ENCODE results near the gene TMEM214. TPM values are rescaled to one million over a fixed set of nuclear protein-coding genes. Genes with fewer than 3 reads are reported as not detected.
"Not testable (repeated sequence)": the region's sequence is repeated elsewhere in the genome, so short reads cannot be mapped to it uniquely, and the experiment has no call there.

TMEM214 gene
- total RNA-seq, 2 experiments from 2014 or later, result 50.6 to 54.3 TPM

GRCh38 chr2:27060323-27060722, 27.6 kb downstream of the TMEM214 start:
- H3K9me3 Mint-ChIP-seq, result no peaks in the 10 kb centered on the region
- H3K27ac Mint-ChIP-seq, result no peak overlapping the region
- H3K36me3 Mint-ChIP-seq, result peaks cover 14% of the 10 kb centered on the region
- no peak overlapping the region for H3K4me3 Mint-ChIP-seq
- DNase-seq, result no peak
- H3K27me3 Mint-ChIP-seq, result no peaks in the 10 kb centered on the region
- H3K4me1 Mint-ChIP-seq, result peaks cover 8% of the 10 kb centered on the region

GRCh38 chr2:27065128-27065527, 32.4 kb downstream of the TMEM214 start:
- no peak overlapping the region for H3K27ac Mint-ChIP-seq
- H3K36me3 Mint-ChIP-seq, result peaks cover 47% of the 10 kb centered on the region
- no peaks in the 10 kb centered on the region for H3K9me3 Mint-ChIP-seq
- no peak for DNase-seq
- peaks cover 34% of the 10 kb centered on the region for H3K4me1 Mint-ChIP-seq
- H3K27me3 Mint-ChIP-seq, result no peaks in the 10 kb centered on the region
- H3K4me3 Mint-ChIP-seq, result no peak overlapping the region

GRCh38 chr2:27067385-27067784, 34.6 kb downstream of the TMEM214 start:
- no peaks in the 10 kb centered on the region for H3K9me3 Mint-ChIP-seq
- no peaks in the 10 kb centered on the region for H3K27me3 Mint-ChIP-seq
- no peak overlapping the region for H3K27ac Mint-ChIP-seq
- DNase-seq, result no peak
- H3K4me3 Mint-ChIP-seq, result no peak overlapping the region
- peaks cover 41% of the 10 kb centered on the region for H3K4me1 Mint-ChIP-seq
- H3K36me3 Mint-ChIP-seq, result peaks cover 53% of the 10 kb centered on the region

- peaks cover 42% of the 10 kb centered on the region for H3K36me3 Mint-ChIP-seq
- peak overlapping the region; percentile 97 for H3K4me3 Mint-ChIP-seq
- H3K9me3 Mint-ChIP-seq, result no peaks in the 10 kb centered on the region
- peak overlapping the region; percentile 79 for H3K27ac Mint-ChIP-seq
- no peak for DNase-seq
- H3K27me3 Mint-ChIP-seq, result no peaks in the 10 kb centered on the region
- peaks cover 50% of the 10 kb centered on the region for H3K4me1 Mint-ChIP-seq
Observed at GRCh38 chr2:27069436-27069835, 36.7 kb downstream of the TMEM214 start.

- H3K4me3 Mint-ChIP-seq, result peak overlapping the region; percentile 97
Observed at GRCh38 chr2:27069961-27070618, 37.3 kb downstream of the TMEM214 start.

GRCh38 chr2:27070653-27071276, 38.0 kb downstream of the TMEM214 start:
- Mint-ChIP-seq H3K27ac (peak overlapping the region; percentile 93), H3K4me1 (peaks cover 59% of the 10 kb centered on the region)

More at GRCh38 chr2:27069961-27070618, 37.3 kb downstream of the TMEM214 start:
- no peak for DNase-seq
- peaks cover 56% of the 10 kb centered on the region for H3K4me1 Mint-ChIP-seq
- no peaks in the 10 kb centered on the region for H3K27me3 Mint-ChIP-seq
- no peaks in the 10 kb centered on the region for H3K9me3 Mint-ChIP-seq
- peak overlapping the region; percentile 93 for H3K27ac Mint-ChIP-seq
- H3K36me3 Mint-ChIP-seq, result peaks cover 41% of the 10 kb centered on the region

GRCh38 chr2:27071277-27071989, 38.7 kb downstream of the TMEM214 start, which contains the start of gene OST4:
Gene OST4, minus strand, starts transcription at chr2:27071654.
- peak within 1 kb of the TSS; percentile 93 for H3K27ac Mint-ChIP-seq
- peak within 1 kb of the TSS; percentile 97 for H3K4me3 Mint-ChIP-seq
- peaks cover 58% of the 10 kb centered on the region for H3K4me1 Mint-ChIP-seq
- no peaks in the 10 kb centered on the region for H3K27me3 Mint-ChIP-seq
- H3K36me3 Mint-ChIP-seq, result peaks cover 33% of the 10 kb centered on the region
- DNase-seq, result peak; percentile 93
- H3K9me3 Mint-ChIP-seq, result no peaks in the 10 kb centered on the region

More at GRCh38 chr2:27070653-27071276, 38.0 kb downstream of the TMEM214 start:
- DNase-seq, result no peak
- Mint-ChIP-seq H3K9me3 (no peaks in the 10 kb centered on the region), H3K27me3 (no peaks in the 10 kb centered on the region), H3K4me3 (peak overlapping the region; percentile 97), H3K36me3 (peaks cover 37% of the 10 kb centered on the region)

GRCh38 chr2:27071990-27072830, 39.4 kb downstream of the TMEM214 start:
- no peaks in the 10 kb centered on the region for H3K27me3 Mint-ChIP-seq
- H3K9me3 Mint-ChIP-seq, result no peaks in the 10 kb centered on the region
- H3K4me3 Mint-ChIP-seq, result peak overlapping the region; percentile 85
- H3K36me3 Mint-ChIP-seq, result peaks cover 32% of the 10 kb centered on the region
- peaks cover 58% of the 10 kb centered on the region for H3K4me1 Mint-ChIP-seq
- H3K27ac Mint-ChIP-seq, result peak overlapping the region; percentile 89
- peak; percentile 52 for DNase-seq

- H3K4me1 Mint-ChIP-seq, result peaks cover 55% of the 10 kb centered on the region
- H3K27ac Mint-ChIP-seq, result peak overlapping the region; percentile 89
- H3K9me3 Mint-ChIP-seq, result no peaks in the 10 kb centered on the region
- peak overlapping the region; percentile 85 for H3K4me3 Mint-ChIP-seq
- no peaks in the 10 kb centered on the region for H3K27me3 Mint-ChIP-seq
- H3K36me3 Mint-ChIP-seq, result peaks cover 27% of the 10 kb centered on the region
- DNase-seq, result no peak
Observed at GRCh38 chr2:27072920-27073319, 40.2 kb downstream of the TMEM214 start.

GRCh38 chr2:27073782-27074181, 41.0 kb downstream of the TMEM214 start:
- DNase-seq, result no peak
- Mint-ChIP-seq H3K9me3 (no peaks in the 10 kb centered on the region), H3K36me3 (peaks cover 21% of the 10 kb centered on the region), H3K27me3 (no peaks in the 10 kb centered on the region), H3K27ac (peak overlapping the region; percentile 46), H3K4me3 (peak overlapping the region; percentile 11), H3K4me1 (peaks cover 51% of the 10 kb centered on the region)

GRCh38 chr2:27074738-27075565, 42.2 kb downstream of the TMEM214 start:
- H3K36me3 Mint-ChIP-seq, result peaks cover 9% of the 10 kb centered on the region
- peak overlapping the region; percentile 25 for H3K4me3 Mint-ChIP-seq
- DNase-seq, result peak; percentile 44
- H3K9me3 Mint-ChIP-seq, result no peaks in the 10 kb centered on the region
- peak overlapping the region; percentile 73 for H3K27ac Mint-ChIP-seq
- H3K4me1 Mint-ChIP-seq, result peaks cover 41% of the 10 kb centered on the region
- no peaks in the 10 kb centered on the region for H3K27me3 Mint-ChIP-seq

- H3K9me3 Mint-ChIP-seq, DNase-seq, H3K36me3 Mint-ChIP-seq, H3K27me3 Mint-ChIP-seq: not testable (repeated sequence)
- Mint-ChIP-seq H3K4me1 (peaks cover 43% of the 10 kb centered on the region), H3K4me3 (peak overlapping the region; percentile 25), H3K27ac (peak overlapping the region; percentile 73)
Observed at GRCh38 chr2:27075566-27075871, 42.8 kb downstream of the TMEM214 start.

GRCh38 chr2:27076323-27076722, 43.6 kb downstream of the TMEM214 start:
- Mint-ChIP-seq H3K4me3 (no peak overlapping the region), H3K27me3 (no peaks in the 10 kb centered on the region), H3K4me1 (peaks cover 47% of the 10 kb centered on the region), H3K9me3 (no peaks in the 10 kb centered on the region), H3K36me3 (no peaks in the 10 kb centered on the region), H3K27ac (no peak overlapping the region)
- no peak for DNase-seq

GRCh38 chr2:27077231-27077630, 44.5 kb downstream of the TMEM214 start:
- DNase-seq, result no peak
- no peaks in the 10 kb centered on the region for H3K36me3 Mint-ChIP-seq
- no peaks in the 10 kb centered on the region for H3K9me3 Mint-ChIP-seq
- no peaks in the 10 kb centered on the region for H3K27me3 Mint-ChIP-seq
- no peak overlapping the region for H3K27ac Mint-ChIP-seq
- H3K4me1 Mint-ChIP-seq, result peaks cover 49% of the 10 kb centered on the region
- H3K4me3 Mint-ChIP-seq, result no peak overlapping the region

All from activated naive CD8-positive, alpha-beta T cell treated with anti-CD3 and anti-CD28 coated beads for 36 hours (primary cell).